ENCODE results near the gene RALA. TPM values are rescaled to one million over a fixed set of nuclear protein-coding genes. Genes with fewer than 3 reads are reported as not detected.

RALA gene
- total RNA-seq, 1 donor from 2014 or later = 30.8 TPM

GRCh38 chr7:39681887-39682441 is 58.6 kb downstream of the RALA start:
- intact Hi-C loops (cut with micrococcal nuclease) = no loop called here

GRCh38 chr7:39683216-39683845 is 60.0 kb downstream of the RALA start:
- intact Hi-C loops (cut with micrococcal nuclease) = no loop called here

GRCh38 chr7:39686261-39686924 is 63.0 kb downstream of the RALA start:
- intact Hi-C loops (cut with micrococcal nuclease) = no loop called here

DNA sequence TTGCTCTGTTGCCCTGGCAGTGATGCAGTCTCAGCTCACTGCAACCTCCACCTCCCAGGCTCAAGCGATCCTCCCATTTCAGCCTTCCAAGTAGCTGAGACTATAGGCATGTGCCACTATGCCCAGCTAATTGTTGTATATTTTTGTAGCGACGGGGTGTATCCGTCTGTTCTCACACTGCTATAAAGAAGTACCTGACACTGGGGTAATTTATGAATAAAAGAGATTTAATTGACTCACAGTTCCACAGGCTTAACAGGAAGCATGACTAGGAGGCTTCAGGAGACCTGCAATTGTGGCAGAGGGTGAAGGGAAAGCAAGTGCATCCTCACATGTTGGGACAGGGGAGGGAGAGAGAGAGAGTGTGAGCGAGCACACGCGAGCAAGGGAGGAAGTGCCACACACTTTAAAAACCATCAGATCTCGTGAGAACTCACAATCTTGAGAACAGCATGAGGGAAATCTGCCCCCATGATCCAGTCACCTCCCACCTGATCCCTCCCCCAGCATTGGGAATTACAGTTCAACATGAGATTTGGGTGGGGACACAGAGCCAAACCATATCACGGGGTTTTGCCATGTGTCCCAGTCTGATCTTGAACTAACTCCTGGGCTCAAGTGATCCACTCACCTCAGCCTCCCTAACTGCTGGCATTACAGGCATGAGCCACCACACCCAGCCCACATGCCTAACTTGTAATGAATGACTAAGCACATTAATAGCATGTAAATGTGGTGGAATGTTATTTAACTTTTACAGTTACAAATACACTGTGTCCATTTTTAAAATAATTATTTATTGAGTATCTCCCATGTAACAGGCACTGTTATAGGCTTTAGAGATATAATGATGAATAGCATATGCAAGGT is 65.5 kb downstream of the RALA start:
- intact Hi-C loops (cut with micrococcal nuclease) = no loop called here

DNA sequence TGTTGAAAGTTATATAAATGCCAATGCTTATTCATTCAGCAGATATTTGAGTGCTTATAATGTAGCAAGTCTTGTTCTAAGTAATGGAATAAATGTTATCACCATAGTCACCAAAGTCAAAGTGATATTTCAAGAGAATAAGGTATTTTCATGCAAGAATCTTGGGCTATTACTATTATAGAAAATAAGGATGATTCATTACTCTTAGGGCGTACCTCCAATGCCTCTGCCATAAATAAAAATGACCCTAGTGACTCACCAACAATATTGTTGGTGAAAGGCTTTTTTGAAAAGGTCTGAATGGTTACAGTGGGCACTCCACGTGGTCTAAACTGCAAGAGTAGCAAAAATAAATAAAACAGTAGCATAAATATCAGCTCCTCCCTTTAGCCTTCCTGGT is 68.4 kb downstream of the RALA start:
- intact Hi-C loops (cut with micrococcal nuclease) = loop anchor here (5.0 kb wide), 1 partner anchor 65 kb away; no protein-coding TSS in a partner anchor

DNA sequence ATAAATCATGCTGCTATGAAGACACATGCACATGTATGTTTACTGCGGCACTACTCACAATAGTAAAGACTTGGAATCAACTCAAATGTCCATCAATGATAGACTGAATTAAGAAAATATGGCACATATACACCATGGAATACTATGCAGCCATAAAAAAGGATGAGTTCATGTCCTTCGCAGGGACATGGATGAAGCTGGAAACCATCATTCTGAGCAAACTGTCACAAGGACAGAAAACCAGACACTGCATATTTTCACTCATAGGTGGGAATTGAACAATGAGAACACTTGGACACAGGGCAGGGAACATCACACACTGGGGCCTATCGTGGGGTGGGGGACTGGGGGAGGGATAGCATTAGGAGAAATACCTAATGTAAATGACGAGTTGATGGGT is 69.7 kb downstream of the RALA start:
- intact Hi-C loops (cut with micrococcal nuclease) = loop anchor here (5.0 kb wide), 1 partner anchor 66 kb away; no protein-coding TSS in a partner anchor

DNA sequence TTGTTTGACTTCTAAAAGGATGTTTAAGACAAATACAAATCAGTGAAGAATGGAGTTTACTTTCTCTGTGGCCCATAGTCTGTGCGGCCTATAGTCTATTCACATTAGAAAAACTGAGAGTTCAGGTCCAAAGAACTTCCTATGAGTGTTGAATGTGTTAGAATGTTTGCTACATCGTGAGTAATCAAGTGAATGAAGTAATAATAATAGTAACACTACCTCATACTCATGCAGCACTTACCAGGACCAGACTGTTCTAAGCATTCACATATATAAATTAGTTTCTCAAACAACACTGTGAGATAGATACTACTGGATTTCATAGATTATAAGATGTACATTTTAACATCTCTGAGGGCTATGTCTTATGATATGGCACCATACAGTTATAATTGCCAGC is 70.4 kb downstream of the RALA start:
- intact Hi-C loops (cut with micrococcal nuclease) = loop anchor here (5.0 kb wide), 1 partner anchor 67 kb away; no protein-coding TSS in a partner anchor

- intact Hi-C loops (cut with micrococcal nuclease) = no loop called here
Measured at GRCh38 chr7:39695852-39696586, 72.6 kb downstream of the RALA start.

DNA sequence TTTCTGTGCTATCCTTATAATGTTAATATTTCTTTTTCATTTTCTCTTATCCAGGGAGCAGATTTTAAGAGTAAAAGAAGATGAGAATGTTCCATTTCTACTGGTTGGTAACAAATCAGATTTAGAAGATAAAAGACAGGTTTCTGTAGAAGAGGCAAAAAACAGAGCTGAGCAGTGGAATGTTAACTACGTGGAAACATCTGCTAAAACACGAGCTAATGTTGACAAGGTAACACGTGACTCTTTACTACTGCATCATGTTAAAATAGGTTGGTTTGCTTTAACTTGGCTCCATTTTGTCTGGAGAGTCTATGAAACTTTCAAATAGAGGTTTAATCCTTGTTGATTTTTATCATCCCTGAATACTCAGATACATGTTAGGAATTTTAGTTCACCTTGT is 73.3 kb downstream of the RALA start:
- intact Hi-C loops (cut with micrococcal nuclease) = no loop called here

DNA sequence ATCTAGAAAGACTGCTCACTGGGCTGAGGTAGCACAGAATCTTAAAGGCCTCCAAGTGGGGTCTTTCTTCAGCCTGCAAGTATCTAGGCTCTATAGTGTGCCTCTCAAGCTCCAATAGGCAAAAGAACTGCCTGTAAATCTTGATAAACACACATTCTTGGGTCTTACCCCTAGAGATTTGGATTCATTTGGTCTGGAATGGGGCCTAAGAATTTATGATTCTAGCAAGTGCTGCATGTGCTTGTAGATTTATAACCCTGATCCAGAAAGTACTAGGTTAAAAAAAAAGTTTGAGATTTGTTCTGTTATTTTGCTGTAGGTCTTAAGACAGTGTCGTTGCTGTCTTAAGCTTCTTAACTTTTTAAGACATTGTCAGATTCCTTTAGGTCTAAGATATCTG is 74.1 kb downstream of the RALA start:
- intact Hi-C loops (cut with micrococcal nuclease) = no loop called here

DNA sequence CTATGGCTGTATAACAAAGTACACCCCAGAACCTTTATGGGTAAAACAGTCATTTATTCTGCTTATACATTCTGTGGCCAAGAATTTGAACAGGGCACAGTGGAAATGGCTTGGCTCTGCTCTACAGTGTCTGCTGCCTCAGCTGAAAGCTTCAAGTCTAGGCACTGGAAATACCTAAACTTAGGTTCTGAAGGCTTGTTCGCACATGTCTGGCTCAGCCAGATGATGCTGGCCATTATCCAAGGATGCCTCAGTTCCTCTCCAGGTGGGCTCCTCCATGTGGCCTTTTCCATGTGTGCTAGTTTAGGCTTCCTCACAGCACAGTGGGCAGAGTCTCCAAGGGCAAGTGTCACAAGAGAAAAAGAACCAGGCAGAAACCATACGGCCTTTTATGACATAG is 76.8 kb downstream of the RALA start:
- intact Hi-C loops (cut with micrococcal nuclease) = no loop called here

- intact Hi-C loops (cut with micrococcal nuclease) = no loop called here
Measured at GRCh38 chr7:39700932-39701331, 77.6 kb downstream of the RALA start.

DNA sequence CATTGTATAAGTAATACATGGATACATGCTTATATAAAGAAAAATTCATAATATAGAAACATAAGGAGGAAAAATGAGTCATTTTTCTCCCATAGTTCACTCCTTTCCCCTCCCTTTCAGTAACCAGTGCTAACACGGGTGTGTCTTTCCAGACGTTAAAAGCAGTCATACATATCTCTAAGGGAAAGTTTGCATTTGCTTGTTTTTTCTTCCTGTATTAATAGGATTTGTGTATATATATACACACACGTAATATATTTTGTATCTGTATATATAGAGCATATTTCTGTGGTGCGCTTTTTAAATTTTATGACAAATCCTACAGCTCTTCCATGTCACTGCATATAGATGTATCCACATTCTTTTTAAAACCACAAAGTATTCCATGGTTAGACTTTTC is 78.8 kb downstream of the RALA start:
- intact Hi-C loops (cut with micrococcal nuclease) = no loop called here

DNA sequence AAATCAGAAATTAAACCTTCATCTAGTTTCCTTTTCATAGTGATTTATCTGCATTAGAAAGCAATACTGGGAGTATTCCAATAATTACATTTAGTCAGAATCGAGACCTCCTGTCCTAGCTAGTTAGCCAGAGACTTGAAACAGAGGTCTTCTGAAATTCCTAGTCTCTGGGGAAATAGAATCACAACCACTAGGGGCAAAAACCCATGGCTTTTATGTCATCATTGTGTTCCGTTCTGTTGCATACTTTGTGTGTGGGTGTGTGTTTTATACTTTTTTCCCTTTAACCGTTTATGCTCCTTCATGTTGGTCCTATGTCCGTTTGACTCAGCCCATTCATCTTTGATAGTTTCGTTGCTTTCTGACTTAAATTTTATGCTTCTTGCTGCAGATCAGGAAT is 79.8 kb downstream of the RALA start:
- intact Hi-C loops (cut with micrococcal nuclease) = no loop called here

- intact Hi-C loops (cut with micrococcal nuclease) = no loop called here
Measured at GRCh38 chr7:39709029-39709428, 85.7 kb downstream of the RALA start.

- intact Hi-C loops (cut with micrococcal nuclease) = no loop called here
Measured at GRCh38 chr7:39709768-39710311, 86.5 kb downstream of the RALA start.

DNA sequence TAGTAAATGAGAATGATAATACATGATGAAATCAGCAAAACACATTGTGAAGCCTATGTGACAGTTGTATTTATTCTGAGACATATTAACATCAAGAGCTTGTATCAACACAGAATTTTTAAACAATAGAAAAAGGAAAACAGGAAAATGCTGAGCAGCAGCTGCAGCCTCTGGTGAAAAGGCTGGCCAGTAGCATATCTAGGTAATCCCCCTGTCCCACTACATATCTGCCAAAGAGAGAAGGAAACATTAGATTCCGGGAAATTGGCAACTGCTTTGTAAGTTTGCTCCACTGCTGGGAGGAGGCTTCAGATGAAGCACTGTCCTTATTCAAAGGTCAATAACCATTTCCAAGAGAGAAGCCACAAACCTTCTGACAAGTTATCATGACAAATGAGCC is 89.4 kb downstream of the RALA start:
- intact Hi-C loops (cut with micrococcal nuclease) = no loop called here

DNA sequence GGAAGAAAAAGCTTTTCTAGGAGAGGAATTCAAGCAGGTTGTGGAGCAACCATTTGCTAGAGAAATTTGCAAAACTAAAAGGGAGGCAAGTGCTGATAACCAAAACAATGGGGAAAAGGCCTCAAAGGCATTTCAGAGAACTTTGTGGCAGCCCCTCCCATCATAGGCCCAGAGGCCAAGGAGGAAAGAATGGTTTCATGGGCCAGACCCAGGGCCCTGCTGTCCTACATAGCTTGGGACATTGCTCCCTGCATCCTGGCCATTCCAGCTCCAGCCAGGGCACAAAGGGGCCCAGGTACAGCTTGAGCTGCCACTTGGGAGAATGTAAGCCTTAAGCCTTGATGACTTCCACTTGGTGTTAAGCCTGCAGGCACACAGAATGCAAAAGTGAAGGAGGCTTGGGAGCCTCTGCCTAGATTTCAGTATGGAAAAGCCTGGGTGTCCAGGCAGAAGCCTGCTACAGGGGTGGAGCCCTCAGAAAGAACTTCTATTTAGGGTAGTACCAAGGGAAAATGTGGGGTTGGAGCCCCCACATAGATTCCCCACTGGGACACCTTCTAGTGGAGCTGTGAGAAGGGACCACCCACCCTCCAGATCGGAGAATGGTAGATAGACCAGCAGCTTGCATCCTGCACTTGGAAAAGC is 91.2 kb downstream of the RALA start:
- intact Hi-C loops (cut with micrococcal nuclease) = no loop called here

GRCh38 chr7:39720586-39720985 is 97.2 kb downstream of the RALA start:
- intact Hi-C loops (cut with micrococcal nuclease) = no loop called here

GRCh38 chr7:39721345-39721744 is 98.0 kb downstream of the RALA start:
- intact Hi-C loops (cut with micrococcal nuclease) = no loop called here
